BLaER1 (cell line): ENCODE results near the gene DISC1.

Source experiments
- H3K27ac ChIP-seq: shearing (Covaris generic); formaldehyde crosslinking; 2 replicates; pipeline ENCODE4 v1.8.1; 2022
- H3K27me3 ChIP-seq: shearing (Covaris generic); formaldehyde crosslinking; 2 replicates; pipeline ENCODE4 v1.8.1; 2022
- H3K36me3 ChIP-seq: shearing (Covaris generic); formaldehyde crosslinking; 2 replicates; pipeline ENCODE4 v1.8.1; 2022
- H3K4me1 ChIP-seq: shearing (Covaris generic); formaldehyde crosslinking; 2 replicates; pipeline ENCODE4 v1.8.1; 2022
- H3K4me2 ChIP-seq: shearing (Covaris generic); formaldehyde crosslinking; 2 replicates; pipeline ENCODE4 v1.8.1; 2022
- H3K4me3 ChIP-seq: shearing (Covaris generic); formaldehyde crosslinking; 2 replicates; pipeline ENCODE4 v1.8.1; 2022
- H3K9ac ChIP-seq: shearing (Covaris generic); formaldehyde crosslinking; 2 replicates; pipeline ENCODE4 v1.8.1; 2022
- H3K9me3 ChIP-seq: shearing (Covaris generic); formaldehyde crosslinking; 2 replicates; pipeline ENCODE4 v1.8.1; 2022
- H4K20me1 ChIP-seq: shearing (Covaris generic); formaldehyde crosslinking; 2 replicates; pipeline ENCODE4 v1.8.1; 2022
- Cebpa-rat ChIP-seq: shearing (Covaris generic); IDR thresholded peaks from 2 replicates; pipeline ENCODE4 v1.8.1; 2022

DISC1 gene

DNA sequence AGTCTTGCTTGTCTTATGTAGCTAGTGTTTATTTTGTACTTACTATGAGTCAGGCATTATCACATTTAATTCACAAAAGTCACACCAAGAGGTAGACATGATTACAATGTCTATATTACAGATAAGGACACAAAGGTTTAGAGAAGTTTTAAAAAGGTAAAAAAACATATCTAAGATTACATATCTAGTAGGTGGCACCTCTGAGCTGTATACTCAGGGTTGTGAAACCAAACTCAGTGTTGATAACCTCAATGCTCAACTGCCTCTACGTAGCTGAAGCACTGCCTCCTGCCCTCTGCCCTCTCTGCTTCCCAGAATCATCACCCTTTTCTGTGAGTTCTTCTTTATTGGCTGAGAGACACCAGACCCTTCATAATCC, 431.3 kb downstream of the DISC1 start:
- no peak overlapping the region for H3K4me3 ChIP-seq
- no peak overlapping the region for H3K27ac ChIP-seq
- no peak for TF ChIP-seq Cebpa-rat
- H3K36me3 ChIP-seq: no peaks in the 10 kb centered on the region
- no peaks in the 10 kb centered on the region for H4K20me1 ChIP-seq
- no peak overlapping the region for H3K9ac ChIP-seq
- H3K4me1 ChIP-seq: no peaks in the 10 kb centered on the region
- no peaks in the 10 kb centered on the region for H3K27me3 ChIP-seq
- H3K9me3 ChIP-seq: no peaks in the 10 kb centered on the region
- no peak overlapping the region for H3K4me2 ChIP-seq

DNA sequence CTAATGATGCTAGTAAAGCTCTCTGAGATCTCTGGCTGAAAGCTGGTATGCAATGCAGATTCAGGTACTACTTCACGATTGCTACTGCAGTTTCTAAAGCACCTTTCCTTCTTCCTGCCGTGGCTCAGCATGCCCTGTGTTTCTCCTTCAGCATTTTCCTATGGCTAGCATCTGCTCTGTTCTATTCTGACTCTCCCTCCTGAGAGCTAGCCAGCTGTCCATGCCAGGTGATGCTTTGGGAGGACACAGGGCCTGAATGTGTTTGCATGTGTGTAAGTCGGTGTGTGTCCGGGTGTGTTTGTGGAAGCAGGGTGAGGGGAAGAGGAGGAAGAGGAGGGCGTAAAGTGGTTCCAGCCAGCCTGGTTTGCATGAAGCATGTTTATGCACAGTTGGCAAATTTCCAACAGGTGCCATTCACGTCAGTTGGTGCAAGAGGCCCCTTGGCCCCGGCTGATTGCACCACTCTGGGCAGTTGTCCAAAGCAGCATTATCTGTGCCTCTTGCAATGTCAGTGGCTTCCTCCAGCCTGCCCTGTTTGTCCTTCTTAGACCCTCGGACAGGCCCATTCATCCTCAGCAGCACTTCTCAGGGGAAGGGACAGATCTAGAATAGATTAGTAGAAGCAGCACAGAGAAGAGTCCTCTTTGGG, 433.3 kb downstream of the DISC1 start:
- Histone ChIP-seq H3K4me1 (no peaks in the 10 kb centered on the region), H3K27ac (no peak overlapping the region), H3K4me2 (no peak overlapping the region), H3K36me3 (no peaks in the 10 kb centered on the region), H3K9ac (no peak overlapping the region), H3K9me3 (no peaks in the 10 kb centered on the region), H3K27me3 (no peaks in the 10 kb centered on the region), H3K4me3 (no peak overlapping the region), H4K20me1 (no peaks in the 10 kb centered on the region)
- TF ChIP-seq Cebpa-rat: no peak

DNA sequence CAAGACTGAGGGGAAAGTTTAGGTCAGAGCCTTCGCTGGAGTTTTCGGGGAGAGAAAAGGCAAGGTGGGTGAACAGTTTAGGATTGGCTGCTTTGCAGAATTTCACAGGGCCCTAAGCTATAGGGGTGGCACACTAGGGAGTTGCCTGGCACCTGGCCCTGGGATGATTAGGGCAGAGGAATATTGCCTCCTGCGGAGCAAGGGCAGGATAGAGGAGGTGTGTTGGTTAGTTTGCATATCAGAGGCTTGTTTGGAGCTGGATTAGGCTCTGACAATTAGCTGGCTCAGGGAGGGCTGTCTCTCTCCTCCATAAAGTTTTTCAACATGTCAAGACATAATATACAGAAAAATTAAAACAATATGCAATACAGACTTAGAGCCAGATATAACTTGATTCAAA, 436.4 kb downstream of the DISC1 start:
- Histone ChIP-seq H4K20me1 (no peaks in the 10 kb centered on the region), H3K27me3 (no peaks in the 10 kb centered on the region), H3K4me1 (no peaks in the 10 kb centered on the region), H3K27ac (no peak overlapping the region), H3K36me3 (no peaks in the 10 kb centered on the region), H3K4me2 (no peak overlapping the region), H3K9me3 (no peaks in the 10 kb centered on the region), H3K4me3 (no peak overlapping the region), H3K9ac (no peak overlapping the region)
- TF ChIP-seq Cebpa-rat: no peak

DNA sequence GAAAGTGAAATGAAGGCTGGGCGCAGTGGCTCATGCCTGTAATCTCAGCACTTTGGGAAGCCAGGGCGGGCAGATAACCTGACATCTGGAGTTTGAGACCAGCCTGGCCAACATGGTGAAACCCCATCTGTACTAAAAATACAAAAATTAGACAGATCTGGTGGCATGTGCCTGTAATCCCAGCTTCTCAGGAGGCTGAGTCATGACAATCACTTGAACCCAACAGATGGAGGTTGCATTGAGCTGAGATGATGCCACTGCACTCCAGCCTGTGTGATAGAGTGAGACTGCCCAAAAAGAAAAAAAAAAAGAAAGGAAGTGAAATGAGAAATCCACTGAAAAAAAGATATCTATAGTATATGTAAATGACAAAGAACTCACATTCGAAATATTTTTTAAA, 439.9 kb downstream of the DISC1 start:
- H3K36me3 ChIP-seq: no peaks in the 10 kb centered on the region
- no peaks in the 10 kb centered on the region for H3K27me3 ChIP-seq
- no peak overlapping the region for H3K27ac ChIP-seq
- no peak overlapping the region for H3K9ac ChIP-seq
- no peaks in the 10 kb centered on the region for H3K4me1 ChIP-seq
- no peak for TF ChIP-seq Cebpa-rat
- H3K9me3 ChIP-seq: no peaks in the 10 kb centered on the region
- no peak overlapping the region for H3K4me3 ChIP-seq
- no peaks in the 10 kb centered on the region for H4K20me1 ChIP-seq
- H3K4me2 ChIP-seq: no peak overlapping the region

DNA sequence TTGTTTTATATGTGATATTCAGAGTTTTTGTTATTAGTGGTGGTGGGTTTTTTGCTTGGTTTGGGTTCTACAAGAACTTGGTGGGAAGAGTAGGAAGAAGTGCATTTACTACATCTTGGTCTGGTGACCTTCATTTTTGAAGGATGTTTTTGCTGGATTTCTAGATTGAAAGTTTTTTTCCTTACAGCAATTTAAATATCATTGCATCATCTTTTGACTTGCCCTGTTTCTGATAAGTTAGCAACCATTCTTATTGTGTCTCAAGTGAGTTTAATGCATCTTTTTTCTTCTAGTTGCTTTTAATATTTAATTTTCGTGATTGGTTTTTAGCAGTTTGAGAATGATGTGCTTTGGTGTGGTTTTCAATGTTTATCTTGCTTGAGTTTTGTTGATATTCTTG, 447.7 kb downstream of the DISC1 start:
- Histone ChIP-seq H3K4me1 (no peaks in the 10 kb centered on the region), H3K4me2 (no peak overlapping the region), H3K27ac (no peak overlapping the region), H3K9ac (no peak overlapping the region), H3K4me3 (no peak overlapping the region), H3K36me3 (no peaks in the 10 kb centered on the region), H4K20me1 (no peaks in the 10 kb centered on the region), H3K9me3 (no peaks in the 10 kb centered on the region), H3K27me3 (no peaks in the 10 kb centered on the region)
- TF ChIP-seq Cebpa-rat: no peak

DNA sequence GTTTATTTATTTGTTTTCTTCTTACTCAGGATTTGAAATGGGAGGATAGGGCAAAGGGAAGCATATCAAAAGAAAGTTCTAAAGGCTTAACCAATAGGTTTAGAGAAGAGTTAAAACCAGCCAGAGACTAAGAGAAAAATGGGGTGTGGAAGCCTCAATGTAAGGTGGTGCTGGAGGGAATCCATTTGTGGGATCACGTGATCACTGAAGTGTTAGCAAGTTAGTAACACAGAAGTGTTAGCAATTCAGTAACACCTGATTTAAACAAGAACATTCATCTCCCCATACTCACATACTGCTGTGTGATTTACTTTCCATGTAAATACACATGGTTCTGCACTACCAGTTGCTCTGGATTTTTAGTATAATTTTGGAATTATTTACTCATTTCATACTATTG, 451.2 kb downstream of the DISC1 start:
- H3K4me1 ChIP-seq: no peaks in the 10 kb centered on the region
- H3K9me3 ChIP-seq: no peaks in the 10 kb centered on the region
- H3K4me3 ChIP-seq: no peak overlapping the region

DNA sequence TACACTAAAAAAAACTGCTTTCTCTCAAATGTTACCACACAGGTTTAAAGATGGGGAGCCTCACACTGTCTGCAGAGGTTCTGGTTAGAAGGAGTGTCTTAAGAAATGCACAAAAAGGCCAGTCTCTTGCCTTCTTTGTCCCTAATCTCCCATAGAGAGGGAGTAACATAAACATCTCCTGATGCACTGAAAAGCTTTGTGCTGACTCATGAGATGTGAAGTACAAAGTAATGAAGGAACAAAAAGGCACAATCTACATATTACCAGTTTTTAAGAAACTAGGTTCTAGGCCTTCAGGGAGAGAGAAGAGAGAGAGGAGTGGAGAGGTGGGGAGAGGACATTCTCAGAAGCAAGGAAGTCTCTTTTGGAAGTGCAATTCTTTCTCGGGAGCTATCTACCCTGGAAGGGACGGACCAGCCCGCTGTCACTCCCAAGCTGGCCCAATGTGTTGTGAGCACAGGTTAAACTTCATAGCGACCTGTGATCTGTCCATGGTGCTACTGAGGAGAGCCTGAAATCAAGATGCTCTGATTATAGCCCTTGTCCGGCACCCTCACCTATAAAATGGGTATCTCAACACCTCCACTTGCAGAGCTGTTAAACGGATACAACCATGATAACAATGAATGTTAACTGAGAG, 458.1 kb downstream of the DISC1 start:
- no peak overlapping the region for H3K9ac ChIP-seq
- no peaks in the 10 kb centered on the region for H3K36me3 ChIP-seq
- H3K4me1 ChIP-seq: no peaks in the 10 kb centered on the region

More for the DNA sequence above, 451.2 kb downstream of the DISC1 start:
- no peaks in the 10 kb centered on the region for H3K27me3 ChIP-seq
- H3K9ac ChIP-seq: no peak overlapping the region
- TF ChIP-seq Cebpa-rat: no peak
- no peaks in the 10 kb centered on the region for H4K20me1 ChIP-seq
- no peaks in the 10 kb centered on the region for H3K36me3 ChIP-seq
- H3K4me2 ChIP-seq: no peak overlapping the region
- H3K27ac ChIP-seq: no peak overlapping the region

DNA sequence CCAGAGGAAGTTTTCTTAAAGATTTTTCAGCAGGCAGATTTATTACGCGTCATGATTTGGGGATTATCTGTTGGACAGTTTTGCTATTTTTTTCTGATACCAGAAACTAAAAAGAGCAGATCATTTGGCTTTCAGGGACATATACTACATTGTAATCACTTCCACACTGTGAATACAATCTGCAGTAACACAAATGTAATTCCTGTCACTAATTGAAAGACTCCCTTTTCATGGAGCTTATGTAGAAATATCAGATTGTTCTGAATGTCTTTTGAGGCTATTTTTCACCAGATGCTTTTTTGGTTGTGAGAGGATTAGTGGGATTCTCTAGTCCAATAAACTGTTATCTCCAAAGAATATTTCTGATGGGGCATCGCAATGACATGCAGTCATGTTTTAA, 464.2 kb downstream of the DISC1 start:
- Histone ChIP-seq H3K9ac (no peak overlapping the region), H3K9me3 (no peaks in the 10 kb centered on the region), H3K27me3 (no peaks in the 10 kb centered on the region), H3K4me3 (no peak overlapping the region), H3K4me2 (no peak overlapping the region), H3K36me3 (no peaks in the 10 kb centered on the region), H3K27ac (no peak overlapping the region), H3K4me1 (no peaks in the 10 kb centered on the region), H4K20me1 (no peaks in the 10 kb centered on the region)
- TF ChIP-seq Cebpa-rat: no peak

More for the DNA sequence above, 458.1 kb downstream of the DISC1 start:
- no peak overlapping the region for H3K4me2 ChIP-seq
- no peaks in the 10 kb centered on the region for H3K27me3 ChIP-seq
- no peak overlapping the region for H3K27ac ChIP-seq
- no peaks in the 10 kb centered on the region for H3K9me3 ChIP-seq
- TF ChIP-seq Cebpa-rat: no peak
- H3K4me3 ChIP-seq: no peak overlapping the region
- H4K20me1 ChIP-seq: no peaks in the 10 kb centered on the region
